Upper lobe of right lung (tissue), 1 donor: ENCODE data around the gene GNAZ. TPM values are rescaled to one million over a fixed set of nuclear protein-coding genes. Genes with fewer than 3 reads are reported as not detected.

ENCODE experiments used
- ATAC-seq: fragments of 200-7000 bp; cut with Tn5 transposase; one replicate; pipeline ENCODE4 v1.9.1; 2020; ENCODE audit warnings: mild to moderate bottlenecking, moderate library complexity
- DNase-seq: peaks from one replicate; pipeline ENCODE4 v3.0.0-alpha.2; 2020
- H3K27ac ChIP-seq: fragments of 200-600 bp; one replicate; pipeline ENCODE4 v1.8.0; 2022
- H3K27me3 ChIP-seq: fragments of 200-600 bp; one replicate; pipeline ENCODE4 v1.8.0; 2022; ENCODE audit warnings: mild to moderate bottlenecking
- H3K36me3 ChIP-seq: fragments of 200-600 bp; one replicate; pipeline ENCODE4 v1.8.0; 2022
- H3K4me1 ChIP-seq: fragments of 200-600 bp; one replicate; pipeline ENCODE4 v1.8.0; 2022
- H3K4me3 ChIP-seq: fragments of 200-600 bp; one replicate; pipeline ENCODE4 v1.8.0; 2022; ENCODE audit warnings: mild to moderate bottlenecking
- H3K9me3 ChIP-seq: fragments of 200-600 bp; one replicate; pipeline ENCODE4 v1.8.0; 2022
- CTCF ChIP-seq: fragments of 200-600 bp; IDR thresholded peaks from one replicate; pipeline ENCODE4 v1.8.0; 2022; ENCODE audit warnings: antibody characterized with exemption
- intact Hi-C: fragments of 100-400 bp; cut with DNase I; formaldehyde crosslinking; loops from one replicate; pipeline ENCODE4 v1.11.0; 2022
- total RNA-seq: library from RNA; stranded (reverse); fragmentation: NEBNext Ultra II Directional; extraction: Animal tissue kit (Norgen Biotek cat#: 25700); gene quantifications from one replicate; pipeline ENCODE4 v1.2.1, GENCODE V29; 2021
- donor health status: DM: no; HTN: yes; CAD: no; lungs with severe emphysema.

The GNAZ gene
- total RNA-seq, 1 donor from 2014 or later = 3.0 TPM

DNA sequence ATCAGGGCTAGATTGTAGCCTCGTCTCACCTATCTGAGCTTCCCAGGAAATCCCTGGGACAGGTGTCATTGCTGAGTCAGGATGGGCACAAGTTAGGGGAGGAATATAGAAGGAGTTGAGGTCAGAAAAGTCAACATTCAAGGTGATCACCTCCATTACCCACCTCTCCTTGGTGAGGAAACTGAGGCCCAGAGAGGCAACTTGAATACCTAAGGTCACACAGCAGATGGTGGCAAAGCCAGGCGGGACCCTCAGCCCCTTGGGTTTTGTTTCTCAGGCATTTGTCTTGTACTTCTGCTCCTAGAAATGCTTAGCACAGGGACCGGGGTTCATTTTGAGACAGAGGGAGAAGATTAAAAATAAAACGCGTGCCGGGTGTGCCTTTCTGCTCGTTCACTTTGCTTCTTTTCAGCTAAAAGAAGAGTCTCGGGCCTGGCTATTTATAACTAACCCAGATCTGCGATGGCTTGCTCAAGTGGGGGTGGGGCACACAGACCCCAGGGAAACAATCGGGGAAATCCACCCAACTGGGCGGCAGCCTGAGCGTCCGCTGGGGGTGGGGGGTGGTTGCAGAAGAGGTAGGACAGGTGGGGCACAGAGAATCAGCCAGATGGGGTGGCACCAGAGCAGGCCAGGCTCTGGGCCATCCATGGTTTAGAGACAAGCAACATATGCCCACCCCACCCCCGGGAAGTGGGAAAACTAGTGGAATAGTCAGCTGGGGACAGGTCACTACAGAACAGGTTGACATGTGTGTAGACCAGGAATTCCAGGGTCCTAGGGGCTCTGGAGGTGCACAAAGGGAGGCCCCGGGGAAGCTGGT, 3.9 kb upstream of the GNAZ start:
- H3K9me3 ChIP-seq = no peaks in the 10 kb centered on the region

DNA sequence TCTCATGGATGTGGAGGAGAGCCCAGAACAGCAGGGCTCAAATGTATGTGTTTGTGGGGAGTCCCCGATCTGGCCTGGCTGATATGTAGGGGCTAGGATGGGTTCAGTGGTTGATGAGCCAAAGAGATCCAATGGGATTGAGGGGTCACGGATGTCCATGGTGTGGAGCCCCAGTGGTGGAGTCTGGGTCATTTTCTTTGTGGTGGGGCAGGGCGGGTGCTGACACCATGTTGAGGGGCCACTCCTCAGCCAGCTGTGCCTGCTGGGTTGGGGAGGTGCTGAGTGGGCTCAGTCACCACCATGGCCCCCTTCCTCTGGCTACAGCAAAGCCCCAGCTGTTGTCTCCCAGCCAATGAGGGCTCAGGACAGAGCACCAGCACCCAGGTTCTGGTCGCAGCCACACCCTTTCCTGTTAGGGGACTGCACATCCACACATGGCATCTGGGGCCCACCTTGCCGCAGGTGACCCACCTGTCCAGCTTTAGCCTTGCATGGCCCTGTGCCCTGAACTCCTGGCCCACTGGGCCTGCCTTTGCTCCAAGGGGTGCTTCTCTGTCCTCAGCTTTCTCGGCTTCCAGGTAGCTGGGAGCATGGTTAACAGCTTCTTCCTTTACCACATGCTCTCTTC, 3.2 kb upstream of the GNAZ start:
- Histone ChIP-seq H3K27ac (no peak overlapping the region), H3K36me3 (no peaks in the 10 kb centered on the region), H3K9me3 (no peaks in the 10 kb centered on the region), H3K27me3 (no peaks in the 10 kb centered on the region), H3K4me3 (no peak overlapping the region), H3K4me1 (no peaks in the 10 kb centered on the region)
- intact Hi-C loops = no loop called here
- ATAC-seq (no peak), DNase-seq (peak; percentile 46)
- no peak for TF ChIP-seq CTCF

More for the DNA sequence above, 3.9 kb upstream of the GNAZ start:
- Histone ChIP-seq H3K4me1 (no peaks in the 10 kb centered on the region), H3K27me3 (no peaks in the 10 kb centered on the region), H3K36me3 (no peaks in the 10 kb centered on the region), H3K4me3 (no peak overlapping the region), H3K27ac (no peak overlapping the region)
- intact Hi-C loops = no loop called here
- TF ChIP-seq CTCF = no peak
- no peak for ATAC-seq
- peak; percentile 42 for DNase-seq

- DNase-seq (no peak), ATAC-seq (no peak)
- intact Hi-C loops = no loop called here
- Histone ChIP-seq H3K27me3 (no peaks in the 10 kb centered on the region), H3K27ac (no peak overlapping the region), H3K4me1 (no peaks in the 10 kb centered on the region), H3K9me3 (no peaks in the 10 kb centered on the region), H3K4me3 (no peak overlapping the region), H3K36me3 (no peaks in the 10 kb centered on the region)
- TF ChIP-seq CTCF = no peak
Observed at GRCh38 chr22:23067691-23068090, 2.6 kb upstream of the GNAZ start.

DNA sequence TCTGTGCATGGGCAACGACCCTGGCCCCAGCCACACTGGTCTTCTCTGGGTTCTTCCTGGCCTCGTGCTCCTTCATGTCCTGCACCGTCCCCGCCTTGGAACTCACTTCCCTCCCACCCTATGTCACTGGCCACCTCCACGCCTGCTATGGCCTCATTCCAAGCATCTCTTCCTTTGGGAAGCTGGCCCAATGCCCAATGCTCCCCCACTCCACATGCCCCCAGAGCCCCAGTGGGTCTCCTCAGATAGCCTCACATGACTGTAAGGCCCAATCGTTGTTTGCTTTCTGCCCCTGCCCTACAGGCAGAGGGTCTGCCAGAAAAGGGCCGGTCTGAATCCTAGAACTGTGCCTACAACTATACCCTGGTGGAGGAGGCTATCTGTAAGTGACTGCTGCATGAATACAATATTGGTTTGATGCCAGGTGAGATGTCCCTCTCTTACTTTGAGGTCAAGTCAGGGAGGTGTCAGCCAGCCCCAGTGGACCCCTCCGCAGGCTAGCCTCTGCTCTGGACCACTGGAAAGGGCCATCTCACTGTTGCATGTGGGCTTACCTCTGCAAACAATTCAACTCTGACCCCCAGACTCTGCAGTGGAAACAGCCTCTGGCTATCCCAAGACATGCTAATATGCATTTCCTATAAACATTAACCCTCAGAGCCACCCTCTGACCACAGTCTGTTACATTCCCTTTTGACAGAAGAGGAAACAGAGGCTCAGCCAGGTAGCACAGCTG, 2.1 kb upstream of the GNAZ start:
- ATAC-seq = no peak
- DNase-seq = peak; percentile 44
- H3K36me3 ChIP-seq = no peaks in the 10 kb centered on the region
- H3K27me3 ChIP-seq = no peaks in the 10 kb centered on the region
- no peaks in the 10 kb centered on the region for H3K4me1 ChIP-seq
- no peaks in the 10 kb centered on the region for H3K9me3 ChIP-seq
- intact Hi-C loops = no loop called here
- no peak overlapping the region for H3K27ac ChIP-seq
- H3K4me3 ChIP-seq = no peak overlapping the region
- TF ChIP-seq CTCF = no peak

DNA sequence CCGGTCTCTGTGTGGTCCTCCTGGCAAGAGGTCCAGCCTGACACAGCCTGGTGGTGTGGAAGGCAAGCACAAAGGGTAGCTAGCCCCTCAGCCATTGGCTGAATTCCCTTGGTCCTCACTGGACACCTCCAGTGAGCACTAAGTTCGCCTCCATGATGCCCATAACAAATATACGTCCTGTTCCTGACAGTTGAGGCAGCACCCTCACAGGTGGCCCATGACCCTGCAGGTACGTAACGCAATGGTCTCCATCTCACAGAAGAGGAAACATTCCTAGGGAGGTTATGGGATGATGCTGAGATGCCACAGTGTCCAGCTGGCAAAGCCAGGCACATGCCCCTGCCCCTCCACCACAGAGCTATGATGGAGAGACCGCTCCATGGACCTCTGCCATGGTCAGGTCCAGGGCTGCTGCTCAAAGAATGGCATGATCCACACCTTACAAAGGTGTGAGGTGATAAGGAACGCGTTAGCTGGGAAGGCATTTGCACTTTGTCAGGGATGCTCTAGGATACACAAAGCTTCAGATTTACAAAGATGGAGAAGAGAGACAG, 1.4 kb upstream of the GNAZ start:
- no peak overlapping the region for H3K27ac ChIP-seq
- H3K4me3 ChIP-seq = no peak overlapping the region
- no peak for TF ChIP-seq CTCF
- ATAC-seq = no peak
- H3K4me1 ChIP-seq = no peaks in the 10 kb centered on the region
- intact Hi-C loops = no loop called here
- H3K36me3 ChIP-seq = no peaks in the 10 kb centered on the region
- no peaks in the 10 kb centered on the region for H3K27me3 ChIP-seq
- DNase-seq = peak; percentile 51
- no peaks in the 10 kb centered on the region for H3K9me3 ChIP-seq
